GM19193 (cell line): Measurements from ENCODE around the gene PITHD1.
A peak's percentile ranks its signal among the peaks of the same experiment; 100 is the strongest.

Experiments
- POLR2A ChIP-seq: IDR thresholded peaks from 4 replicates; pipeline ENCODE4 v1.6.1; 2011; ENCODE audit not compliant: insufficient read depth, insufficient read length; ENCODE audit errors: extremely low read depth

Gene PITHD1

GRCh38 chr1:23759277-23759676, 18.9 kb upstream of the PITHD1 start:
- TF ChIP-seq POLR2A: no peak

GRCh38 chr1:23763041-23763577, 15.1 kb upstream of the PITHD1 start:
- TF ChIP-seq POLR2A: no peak

- no peak for TF ChIP-seq POLR2A
Measured at GRCh38 chr1:23768733-23769132, 9.5 kb upstream of the PITHD1 start.

GRCh38 chr1:23772049-23772853, 6.0 kb upstream of the PITHD1 start:
- TF ChIP-seq POLR2A: no peak

- TF ChIP-seq POLR2A: no peak
Measured at GRCh38 chr1:23772854-23773242, 5.4 kb upstream of the PITHD1 start.

- no peak for TF ChIP-seq POLR2A
Measured at GRCh38 chr1:23774174-23774880, 3.9 kb upstream of the PITHD1 start.

- no peak for TF ChIP-seq POLR2A
Measured at GRCh38 chr1:23776217-23776616, 2.0 kb upstream of the PITHD1 start.

- no peak for TF ChIP-seq POLR2A
Measured at GRCh38 chr1:23779826-23780371, 1.7 kb downstream of the PITHD1 start.

GRCh38 chr1:23784846-23785245, 6.6 kb downstream of the PITHD1 start:
- TF ChIP-seq POLR2A: no peak

GRCh38 chr1:23787701-23788100, 9.5 kb downstream of the PITHD1 start:
- TF ChIP-seq POLR2A: no peak

- TF ChIP-seq POLR2A: no peak
Measured at GRCh38 chr1:23788695-23789094, 10.5 kb downstream of the PITHD1 start.

GRCh38 chr1:23790696-23791515, 12.7 kb downstream of the PITHD1 start, which contains the start of gene LYPLA2:
Gene LYPLA2 (plus strand): TSS chr1:23791145. CDS start chr1:23792683, 1,538 bp downstream.
- TF ChIP-seq POLR2A: peak; percentile 82

GRCh38 chr1:23791516-23792047, 13.4 kb downstream of the PITHD1 start:
- no peak for TF ChIP-seq POLR2A

- TF ChIP-seq POLR2A: no peak
Measured at GRCh38 chr1:23792151-23792945, 14.1 kb downstream of the PITHD1 start.

- no peak for TF ChIP-seq POLR2A
Measured at GRCh38 chr1:23793018-23793781, 15.0 kb downstream of the PITHD1 start.
